GM15510 (cell line): ENCODE data around the gene SETBP1.

ENCODE experiments used
- POLR2A ChIP-seq: IDR thresholded peaks from 3 replicates; pipeline ENCODE4 v1.6.1; 2011; ENCODE audit warnings: borderline replicate concordance; ENCODE audit not compliant: insufficient read length; ENCODE audit errors: extremely low read depth

Gene SETBP1

GRCh38 chr18:44807766-44808165 is 127.1 kb downstream of the SETBP1 start:
- no peak for TF ChIP-seq POLR2A

GRCh38 chr18:44811572-44812125 is 131.0 kb downstream of the SETBP1 start:
- TF ChIP-seq POLR2A = no peak

- TF ChIP-seq POLR2A = no peak
These were observed 131.7 kb downstream of the SETBP1 start for GRCh38 chr18:44812426-44812825.

GRCh38 chr18:44813586-44813985 is 132.9 kb downstream of the SETBP1 start:
- no peak for TF ChIP-seq POLR2A

- TF ChIP-seq POLR2A = no peak
These were observed 134.4 kb downstream of the SETBP1 start for GRCh38 chr18:44815108-44815507.

DNA sequence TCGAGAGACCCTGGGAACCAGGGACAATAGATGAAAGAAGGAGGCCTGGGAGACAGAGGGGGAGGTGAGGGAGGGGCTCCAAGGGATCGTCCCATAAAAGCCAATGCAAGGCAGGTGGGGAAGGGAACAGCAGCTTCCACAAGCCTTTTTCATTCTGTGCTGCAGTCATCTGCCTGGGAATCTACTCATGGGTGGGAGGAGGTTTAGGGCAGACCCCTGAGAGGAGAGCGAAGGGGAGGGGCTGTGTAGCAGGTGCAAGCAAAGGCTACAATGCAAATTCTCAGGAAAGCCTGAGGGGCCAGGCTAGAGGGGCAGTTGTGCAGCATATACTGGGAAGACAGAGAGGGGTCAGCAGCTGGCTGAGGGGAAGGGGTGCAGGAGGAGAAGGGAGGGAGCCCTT is 135.4 kb downstream of the SETBP1 start:
- TF ChIP-seq POLR2A = no peak

DNA sequence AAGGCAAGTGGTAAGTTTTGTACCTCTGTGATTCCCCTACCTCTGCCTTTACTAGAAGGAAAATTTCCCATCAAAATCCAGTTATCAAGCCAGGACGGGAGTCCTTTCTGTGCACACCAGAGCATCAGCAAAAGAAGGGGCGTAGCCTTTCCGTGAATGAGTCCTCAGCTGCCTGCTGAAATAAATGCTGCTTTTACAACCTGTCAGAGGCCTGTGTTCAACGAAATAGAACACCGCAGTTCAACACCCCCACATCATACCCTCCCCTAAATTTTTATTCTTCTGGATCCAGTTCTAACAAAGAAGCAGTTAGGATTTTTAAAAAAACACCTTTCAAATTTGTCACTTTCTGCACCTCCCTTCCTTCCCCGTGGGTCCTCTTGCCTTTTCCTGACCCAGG is 135.8 kb downstream of the SETBP1 start:
- no peak for TF ChIP-seq POLR2A

GRCh38 chr18:44817831-44818473 is 137.3 kb downstream of the SETBP1 start:
- no peak for TF ChIP-seq POLR2A

- TF ChIP-seq POLR2A = no peak
These were observed 138.1 kb downstream of the SETBP1 start for GRCh38 chr18:44818668-44819403.

GRCh38 chr18:44819944-44820510 is 139.3 kb downstream of the SETBP1 start:
- no peak for TF ChIP-seq POLR2A

GRCh38 chr18:44821924-44822323 is 141.2 kb downstream of the SETBP1 start:
- TF ChIP-seq POLR2A = no peak

DNA sequence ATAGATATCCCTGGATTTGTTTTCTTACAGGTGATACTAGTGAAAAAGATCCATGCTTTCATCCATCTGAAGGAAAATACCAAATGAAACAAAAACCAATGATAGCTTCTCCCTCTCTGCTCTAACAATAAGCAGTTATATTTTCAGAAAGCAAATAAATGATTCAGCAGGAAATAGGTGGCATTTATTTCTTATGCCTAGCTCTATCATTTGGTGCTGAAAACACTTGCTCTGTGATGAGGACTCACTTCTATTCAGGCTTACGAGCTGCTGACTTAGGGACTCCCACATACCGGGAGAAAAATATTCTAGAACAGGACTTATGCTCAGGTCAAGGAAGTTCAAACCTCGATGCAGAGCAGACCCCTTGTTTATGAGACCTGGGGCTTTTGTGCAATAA is 142.6 kb downstream of the SETBP1 start:
- TF ChIP-seq POLR2A = no peak

DNA sequence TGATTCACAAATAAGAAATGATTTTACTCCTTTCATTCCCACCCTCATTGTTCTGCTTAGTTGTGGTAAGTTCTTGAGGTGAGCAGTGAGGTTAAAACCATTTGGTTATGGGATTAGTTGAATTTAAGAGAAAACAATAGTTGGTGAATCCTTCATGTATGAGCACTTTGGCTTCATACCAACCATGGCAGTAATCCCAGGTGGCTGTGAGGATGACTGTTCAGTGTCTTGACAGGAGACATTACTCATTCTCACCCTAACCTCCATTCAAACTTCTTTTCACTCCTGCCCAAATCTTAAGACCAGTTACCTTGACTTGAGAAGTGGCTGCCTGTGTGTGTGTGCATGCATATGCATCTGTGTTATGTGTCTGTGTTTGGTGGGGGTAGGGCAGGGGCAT is 143.1 kb downstream of the SETBP1 start:
- no peak for TF ChIP-seq POLR2A

DNA sequence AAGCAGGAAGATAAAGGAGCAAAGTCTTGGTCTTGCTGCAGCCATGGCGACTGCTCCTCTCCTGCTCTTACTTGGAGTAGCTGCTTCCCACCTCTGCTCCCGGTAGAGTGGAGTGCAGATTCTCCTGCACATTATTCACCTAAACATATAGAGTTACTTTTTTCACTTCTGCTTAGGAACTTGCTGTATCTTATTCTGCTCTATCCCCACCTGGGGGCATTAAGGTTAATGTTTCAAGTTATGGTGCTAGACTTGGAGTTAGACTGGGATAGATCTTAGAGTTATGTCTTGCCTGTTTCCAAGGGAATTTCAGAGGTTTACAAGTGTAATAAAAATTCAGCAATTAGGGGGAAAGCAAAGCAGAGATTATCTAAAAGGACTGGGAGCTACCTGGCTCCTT is 144.2 kb downstream of the SETBP1 start:
- no peak for TF ChIP-seq POLR2A

- TF ChIP-seq POLR2A = no peak
These were observed 146.0 kb downstream of the SETBP1 start for GRCh38 chr18:44826418-44827259.
